Motor neuron (in vitro differentiated cells): ENCODE results near the gene CYP1B1. TPM values are rescaled to one million over a fixed set of nuclear protein-coding genes. Genes with fewer than 3 reads are reported as not detected.
A peak's percentile ranks its signal among the peaks of the same experiment; 100 is the strongest.
"Not testable (repeated sequence)": the region's sequence is repeated elsewhere in the genome, so short reads cannot be mapped to it uniquely, and the experiment has no call there.

ENCODE experiments used
- ATAC-seq, 8 experiments: fragments of 200-7000 bp; cut with Tn5 transposase; replicated peaks in 6 of 8; 2 replicates each; pipeline ENCODE4 v1.8.0; 2021; ENCODE audit warnings: mild to moderate bottlenecking in 8 of 8, moderate library complexity in 8 of 8
- H3K27ac ChIP-seq, 2 donors: fragments of 250-450 bp; sonication (Bioruptor Pico); 2 replicates each; pipeline ENCODE4 v1.9.0; 2021; ENCODE audit warnings: antibody characterized with exemption in 2 of 2, mild to moderate bottlenecking in 2 of 2, moderate library complexity in 1 of 2
- H3K4me1 ChIP-seq, 2 donors: fragments of 250-450 bp; sonication (Bioruptor Pico); replicated peaks in 1 of 2; 2 replicates each; pipeline ENCODE4 v1.6.1; 2021; ENCODE audit warnings: antibody characterized with exemption in 2 of 2, mild to moderate bottlenecking in 2 of 2, moderate library complexity in 1 of 2
- H3K4me3 ChIP-seq, 5 donors: fragments of 250-450 bp; sonication (Bioruptor Pico); 2 replicates each; pipeline ENCODE4 v1.9.0; 2021; ENCODE audit warnings: antibody characterized with exemption in 5 of 5, mild to moderate bottlenecking in 5 of 5, moderate library complexity in 4 of 5
- WGBS, 10 experiments: fragments of 450-650 bp; shearing (Covaris generic); methylation state at CpG; one replicate each; pipeline ENCODE4 v1.0.0; 2022; 5-methylcytosine and 5-hydroxymethylcytosine counted together
- in situ Hi-C, 9 experiments: fragments of 400-800 bp; cut with MboI; loops; one replicate each; pipeline ENCODE4 v1.15.0; 2021; ENCODE audit warnings: low sequenced_read_pairs in 9 of 9, low pct_unique_long_range_greater_than_20kb in 2 of 9; ENCODE audit not compliant: unreplicated experiment in 9 of 9
- total RNA-seq, 8 experiments: library from RNA; unstranded; fragments of 300-600 nt; gene quantifications; 2 replicates each; pipeline versions ENCODE4 v1.2.3 to v1.2.4, GENCODE V29; 2022

Gene CYP1B1
- total RNA-seq, 8 experiments from 2014 or later: 0.27 to 122 (median 2.2) TPM

DNA sequence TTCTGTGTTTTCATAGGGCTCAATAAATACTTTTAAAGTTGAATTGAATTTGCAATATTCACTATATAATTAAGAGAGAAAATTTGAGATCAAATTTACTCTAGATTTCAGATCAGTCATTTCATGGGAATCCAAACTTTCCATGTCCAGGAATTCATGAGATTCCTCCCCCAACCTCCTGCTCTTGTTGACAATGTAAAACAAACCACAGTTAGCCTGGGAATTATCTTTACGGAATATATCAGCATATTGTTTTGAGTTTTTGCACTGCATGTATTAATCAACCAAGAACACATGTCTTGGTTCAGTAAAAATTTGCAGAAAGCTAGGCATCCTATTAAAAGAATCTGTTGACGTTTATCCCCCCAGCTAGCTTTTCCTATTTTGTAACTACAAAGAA, 42.3 kb downstream of the CYP1B1 start:
- ATAC-seq: peak in 2 of 8 experiments; percentile 6 to 69
- Histone ChIP-seq H3K4me3 (no peak overlapping the region), H3K4me1 (no peaks in the 10 kb centered on the region), H3K27ac (no peak overlapping the region)
- in situ Hi-C loops: no loop called here
- 0 to 100% (median 60%) methylated on average over 1 to 2 of the region's 2 CpGs for WGBS, 10 experiments

DNA sequence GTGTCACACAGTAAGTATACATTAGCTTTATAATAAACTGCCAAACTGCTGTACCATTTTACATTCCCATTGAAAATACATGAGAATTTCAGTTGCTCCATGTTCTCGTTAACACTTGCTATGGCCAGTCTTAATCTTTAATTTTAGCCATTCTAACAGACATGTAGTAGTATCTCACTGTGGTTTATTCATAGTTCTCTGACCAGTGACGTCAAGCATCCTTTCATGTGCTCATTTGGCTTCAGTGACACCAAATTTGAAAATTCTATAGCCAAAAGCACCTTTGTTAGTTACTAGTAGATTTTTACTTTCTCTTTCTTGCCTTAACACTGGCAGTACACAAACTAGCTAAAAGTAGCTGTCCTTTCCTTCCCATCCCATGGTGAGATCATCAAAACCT, 43.0 kb downstream of the CYP1B1 start:
- H3K4me1 ChIP-seq: no peaks in the 10 kb centered on the region
- H3K4me3 ChIP-seq: no peak overlapping the region
- WGBS, 10 experiments: 53 to 94% (median 86%) methylated on average over 1 to 2 of the region's 2 CpGs
- in situ Hi-C loops: no loop called here
- ATAC-seq: no peak
- H3K27ac ChIP-seq: no peak overlapping the region

DNA sequence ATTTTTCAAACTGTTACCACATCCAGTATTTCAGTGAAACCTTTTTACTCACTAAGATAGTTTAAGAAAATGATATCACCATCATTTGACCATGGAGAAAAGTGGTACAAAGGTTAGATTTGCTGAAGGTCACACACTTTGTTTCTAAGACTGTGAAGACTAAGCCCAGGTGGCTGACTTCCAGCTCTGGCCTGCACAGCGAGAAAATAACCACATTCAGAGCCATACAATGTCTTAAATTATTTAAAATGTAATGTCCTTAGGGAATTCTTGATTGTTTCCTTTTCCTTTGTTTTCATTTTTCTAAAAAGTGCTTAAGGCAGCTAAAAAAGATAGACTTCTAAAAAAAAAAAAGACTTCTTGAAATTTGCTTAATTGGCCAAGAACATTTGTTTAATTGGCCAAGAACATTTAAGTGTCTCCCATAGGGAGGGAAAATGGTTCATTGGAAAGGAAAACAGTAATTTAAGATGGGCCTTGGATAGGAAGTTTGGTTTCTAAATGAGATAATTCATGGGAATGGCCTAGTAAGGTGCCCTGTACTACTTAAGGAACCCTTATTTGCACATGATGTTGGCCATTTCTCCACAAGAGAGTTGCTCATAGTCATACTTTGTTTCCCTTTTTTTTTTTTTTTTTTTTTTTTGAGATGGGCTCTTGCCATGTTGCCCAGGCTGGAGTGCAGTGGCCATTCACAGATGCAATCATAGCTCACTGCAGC, 45.2 kb downstream of the CYP1B1 start:
- Histone ChIP-seq H3K27ac (no peak overlapping the region), H3K4me1 (no peaks in the 10 kb centered on the region), H3K4me3 (no peak overlapping the region)
- WGBS, 10 experiments: 40 to 100% (median 88%) methylated on average over 1 of the region's 1 CpG; no CpG with 5 or more reads in 3 of the 10 experiments
- in situ Hi-C loops: no loop called here
- ATAC-seq: no peak

DNA sequence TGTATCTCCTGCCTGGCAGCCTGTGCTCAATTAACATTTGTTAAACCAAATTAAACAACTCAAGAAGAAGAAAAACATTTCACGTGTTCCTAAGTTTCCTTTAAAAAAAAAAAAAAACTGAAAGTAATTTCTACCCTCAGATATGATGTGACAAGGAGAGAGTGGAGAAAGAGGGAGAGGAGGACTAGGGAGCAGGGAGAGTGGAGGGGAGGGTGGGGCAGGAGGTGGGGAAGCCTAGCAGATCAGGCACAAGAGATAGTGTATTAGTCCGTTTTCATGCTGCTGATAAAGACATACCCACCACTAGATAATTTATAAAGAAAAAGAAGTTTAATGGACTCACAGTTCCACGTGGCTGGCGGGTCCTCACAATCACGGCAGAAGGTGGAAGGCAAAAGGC, 46.4 kb downstream of the CYP1B1 start:
- whole genome bisulfite sequencing, 10 experiments: 60 to 100% (median 74%) methylated on average over 1 to 4 of the region's 5 CpGs; no CpG with 5 or more reads in 1 of the 10 experiments
- in situ Hi-C loops: no loop called here
- H3K4me1 ChIP-seq: no peaks in the 10 kb centered on the region
- no peak overlapping the region for H3K4me3 ChIP-seq
- H3K27ac ChIP-seq: no peak overlapping the region
- no peak for ATAC-seq

DNA sequence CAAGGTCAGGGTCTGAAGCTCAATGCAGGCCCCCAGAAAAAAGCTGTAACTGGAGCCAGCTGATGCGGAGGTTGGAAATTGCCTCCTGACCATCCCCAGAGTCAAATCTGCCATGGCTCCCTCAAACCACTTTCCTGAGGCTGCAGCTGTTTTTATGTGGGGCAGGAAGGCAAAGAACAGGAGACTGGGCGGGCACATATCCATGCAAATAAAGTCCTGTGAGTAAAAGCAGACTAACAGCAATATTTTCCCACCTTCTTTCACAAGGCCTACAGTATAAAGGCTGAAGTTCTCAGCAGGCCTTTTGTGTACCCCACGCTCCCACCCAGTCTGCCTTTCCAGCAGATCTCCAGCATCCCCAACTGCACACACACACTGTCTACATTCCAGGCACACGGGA, 47.1 kb downstream of the CYP1B1 start:
- peak in 2 of 8 experiments; percentile 59 to 87 for ATAC-seq
- in situ Hi-C loops: no loop called here
- WGBS, 10 experiments: 33 to 100% (median 77%) methylated on average over 1 to 4 of the region's 4 CpGs; no CpG with 5 or more reads in 2 of the 10 experiments

DNA sequence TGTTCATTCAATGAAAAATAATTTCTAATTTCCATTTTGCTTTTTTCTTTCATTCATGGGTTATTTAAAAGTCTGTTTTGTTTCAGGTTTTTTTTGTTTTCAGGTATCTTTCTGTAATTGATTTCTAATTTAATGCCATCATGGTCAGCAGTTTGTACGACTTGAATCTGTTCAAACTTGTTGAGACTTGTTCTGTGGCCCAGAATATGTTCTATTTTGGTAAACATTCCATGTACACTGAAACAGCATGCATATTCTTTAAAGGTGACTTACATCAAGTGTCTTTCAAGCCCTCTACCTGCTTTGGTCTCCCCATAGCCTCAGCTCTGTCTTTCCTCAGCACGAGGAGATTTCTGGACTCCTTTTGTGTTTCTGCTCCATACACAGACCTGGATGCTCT, 49.1 kb downstream of the CYP1B1 start:
- Histone ChIP-seq H3K4me3 (no peak overlapping the region), H3K27ac (no peak overlapping the region), H3K4me1 (no peaks in the 10 kb centered on the region)
- in situ Hi-C loops: no loop called here
- 43 to 100% (median 80%) methylated on average over 1 to 2 of the region's 2 CpGs for WGBS, 10 experiments
- ATAC-seq: peak in 1 of 8 experiments; percentile 25

More for the DNA sequence above, 47.1 kb downstream of the CYP1B1 start:
- no peak overlapping the region for H3K27ac ChIP-seq
- no peaks in the 10 kb centered on the region for H3K4me1 ChIP-seq
- H3K4me3 ChIP-seq: no peak overlapping the region

DNA sequence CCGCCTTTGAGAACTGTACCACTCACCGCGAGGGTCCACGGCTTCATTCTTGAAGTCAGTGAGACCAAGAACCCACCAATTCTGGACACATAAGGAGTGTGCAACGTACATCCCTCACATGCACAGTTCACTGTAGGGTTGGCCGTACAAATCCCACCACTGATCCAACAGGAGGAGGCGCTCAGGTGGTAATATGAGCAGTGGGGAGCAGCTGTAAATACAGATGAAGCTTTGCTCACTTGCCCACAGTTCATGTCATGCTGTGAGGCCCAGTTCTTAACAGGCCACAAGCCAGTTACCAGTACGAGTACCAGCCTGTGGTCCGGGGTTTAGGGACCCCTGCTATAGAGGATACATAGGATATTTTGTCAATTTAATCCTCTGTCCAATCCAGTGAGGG, 54.4 kb downstream of the CYP1B1 start:
- in situ Hi-C loops: no loop called here
- Histone ChIP-seq H3K4me3 (no peak overlapping the region), H3K4me1 (no peaks in the 10 kb centered on the region), H3K27ac (no peak overlapping the region)
- ATAC-seq: no peak
- WGBS, 10 experiments: 67 to 100% (median 96%) methylated on average over 1 to 6 of the region's 9 CpGs; no CpG with 5 or more reads in 5 of the 10 experiments

DNA sequence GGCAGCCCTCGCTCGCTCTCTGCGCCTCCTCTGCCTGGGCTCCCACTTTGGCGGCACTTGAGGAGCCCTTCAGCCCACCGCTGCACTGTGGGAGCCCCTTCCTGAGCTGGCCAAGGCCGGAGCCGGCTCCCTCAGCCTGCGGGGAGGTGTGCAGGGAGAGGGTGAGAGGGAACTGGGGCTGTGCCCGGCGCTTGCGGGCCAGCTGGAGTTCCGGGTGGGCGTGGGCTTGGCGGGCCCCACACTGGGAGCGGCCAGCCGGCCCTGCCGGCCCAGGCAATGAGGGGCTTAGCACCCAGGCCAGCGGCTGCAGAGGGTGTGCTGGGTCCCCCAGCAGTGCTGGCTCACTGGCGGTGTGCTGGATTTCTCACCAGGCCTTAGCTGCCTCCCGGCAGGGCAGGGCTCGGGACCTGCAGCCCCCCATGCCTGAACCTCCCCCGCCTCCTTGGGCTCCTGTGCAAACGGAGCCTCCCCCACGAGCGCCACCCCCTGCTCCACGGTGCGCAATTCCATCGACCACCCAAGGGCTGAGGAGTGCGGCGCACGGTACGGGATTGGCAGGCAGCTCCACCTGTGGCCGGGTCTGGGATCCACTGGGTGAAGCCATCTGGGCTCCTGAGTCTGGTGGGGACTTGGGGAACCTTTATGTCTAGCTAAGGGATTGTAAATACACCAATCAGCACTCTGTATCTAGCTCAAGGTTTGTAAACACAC, 55.4 kb downstream of the CYP1B1 start:
- WGBS, 10 experiments: 80 to 100% (median 91%) methylated on average over 2 to 4 of the region's 33 CpGs; no CpG with 5 or more reads in 7 of the 10 experiments
- H3K27ac ChIP-seq, H3K4me3 ChIP-seq, ATAC-seq, in situ Hi-C loops, H3K4me1 ChIP-seq: not testable (repeated sequence)

DNA sequence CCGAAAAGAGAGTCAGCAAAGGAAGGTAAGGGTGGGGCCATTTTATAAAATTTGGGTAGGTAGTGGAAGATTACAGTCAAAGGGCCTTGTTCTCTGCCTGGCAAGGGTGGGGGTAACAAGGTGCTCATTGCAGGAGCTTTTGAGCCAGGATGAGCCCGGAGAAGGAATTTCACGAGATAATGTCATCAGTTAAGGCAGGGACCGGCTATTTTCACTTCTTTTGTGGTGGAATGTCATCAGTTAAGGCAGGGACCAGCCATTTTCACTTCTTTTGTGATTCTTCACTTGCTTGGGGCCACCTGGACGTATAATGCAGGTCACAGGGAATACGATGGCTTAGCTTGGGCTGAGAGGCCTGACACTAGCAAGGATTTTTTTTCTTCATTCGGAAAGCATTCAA, 58.1 kb downstream of the CYP1B1 start:
- H3K4me3 ChIP-seq: no peak overlapping the region
- ATAC-seq: no peak
- in situ Hi-C loops: no loop called here
- no peaks in the 10 kb centered on the region for H3K4me1 ChIP-seq
- no peak overlapping the region for H3K27ac ChIP-seq
- 75 to 100% (median 88%) methylated on average over 1 to 7 of the region's 7 CpGs; no CpG with 5 or more reads in 2 of the 10 experiments for WGBS, 10 experiments

Other genes with a start within 250 kb of the CYP1B1 start
- 10 to 100 TPM in 3 of 8 experiments, 1 to 10 TPM in 5; 5.1 to 13.9 (median 8.1) TPM for gene RMDN2, start 150.9 kb downstream of the CYP1B1 start, total RNA-seq